Stimulated activated CD8-positive, alpha-beta memory T cell treated with anti-CD3 and anti-CD28 coated beads, Interleukin-7, amount 100 ng/mL, for 4 hours (primary cell): ENCODE data around the gene CCDC82.

Experiments used
- DNase-seq, 2 donors: peaks; one replicate each; pipeline ENCODE4 v3.0.0-alpha.2; 2020; ENCODE audit warnings: low read depth in 2 of 2

The CCDC82 gene

GRCh38 chr11:96329419-96329818, 60.3 kb downstream of the CCDC82 start:
- DNase-seq = no peak

- no peak for DNase-seq
These were observed 61.2 kb downstream of the CCDC82 start for GRCh38 chr11:96328395-96329010.

GRCh38 chr11:96326959-96327358, 62.8 kb downstream of the CCDC82 start:
- no peak for DNase-seq

GRCh38 chr11:96324912-96325311, 64.8 kb downstream of the CCDC82 start:
- no peak for DNase-seq

GRCh38 chr11:96323642-96323985, 66.1 kb downstream of the CCDC82 start:
- DNase-seq = no peak

- no peak for DNase-seq
These were observed 66.7 kb downstream of the CCDC82 start for GRCh38 chr11:96322775-96323641.

- DNase-seq = no peak
These were observed 68.6 kb downstream of the CCDC82 start for GRCh38 chr11:96321091-96321490.

GRCh38 chr11:96319898-96320656, 69.6 kb downstream of the CCDC82 start:
- no peak for DNase-seq

- no peak for DNase-seq
These were observed 70.9 kb downstream of the CCDC82 start for GRCh38 chr11:96318850-96319249.

- no peak for DNase-seq
These were observed 71.3 kb downstream of the CCDC82 start for GRCh38 chr11:96318399-96318798.

GRCh38 chr11:96317985-96318384, 71.7 kb downstream of the CCDC82 start:
- no peak for DNase-seq

GRCh38 chr11:96317571-96317970, 72.1 kb downstream of the CCDC82 start:
- no peak for DNase-seq

- DNase-seq = no peak
These were observed 72.8 kb downstream of the CCDC82 start for GRCh38 chr11:96316869-96317268.

- DNase-seq = no peak
These were observed 74.2 kb downstream of the CCDC82 start for GRCh38 chr11:96315476-96315875.

GRCh38 chr11:96314326-96315020, 75.2 kb downstream of the CCDC82 start:
- DNase-seq = no peak

GRCh38 chr11:96313163-96313562, 76.5 kb downstream of the CCDC82 start:
- DNase-seq = no peak

- DNase-seq = no peak
These were observed 78.6 kb downstream of the CCDC82 start for GRCh38 chr11:96311120-96311568.

GRCh38 chr11:96310236-96310635, 79.5 kb downstream of the CCDC82 start:
- DNase-seq = no peak

GRCh38 chr11:96309643-96310017, 80.1 kb downstream of the CCDC82 start:
- no peak for DNase-seq

- DNase-seq = no peak
These were observed 80.6 kb downstream of the CCDC82 start for GRCh38 chr11:96309016-96309642.

GRCh38 chr11:96307776-96308140, 82.0 kb downstream of the CCDC82 start:
- DNase-seq = no peak
